CD4-positive, alpha-beta T cell treated with Interleukin-17A for 1 hour (primary cell): ENCODE measurements around the gene BRD3.

Experiments used
- DNase-seq: peaks from one replicate; pipeline ENCODE4 v3.0.0-alpha.2; 2020

The BRD3 gene

GRCh38 chr9:134010310-134011173 lies 57.3 kb downstream of the BRD3 start:
- no peak for DNase-seq

- no peak for DNase-seq
Observed at GRCh38 chr9:134007571-134007970, 60.3 kb downstream of the BRD3 start.

GRCh38 chr9:134007150-134007549 lies 60.7 kb downstream of the BRD3 start:
- DNase-seq, result no peak

- no peak for DNase-seq
Observed at GRCh38 chr9:134005381-134005780, 62.4 kb downstream of the BRD3 start.

GRCh38 chr9:134004881-134005280 lies 62.9 kb downstream of the BRD3 start:
- no peak for DNase-seq

GRCh38 chr9:134004131-134004873 lies 63.5 kb downstream of the BRD3 start:
- no peak for DNase-seq

DNA sequence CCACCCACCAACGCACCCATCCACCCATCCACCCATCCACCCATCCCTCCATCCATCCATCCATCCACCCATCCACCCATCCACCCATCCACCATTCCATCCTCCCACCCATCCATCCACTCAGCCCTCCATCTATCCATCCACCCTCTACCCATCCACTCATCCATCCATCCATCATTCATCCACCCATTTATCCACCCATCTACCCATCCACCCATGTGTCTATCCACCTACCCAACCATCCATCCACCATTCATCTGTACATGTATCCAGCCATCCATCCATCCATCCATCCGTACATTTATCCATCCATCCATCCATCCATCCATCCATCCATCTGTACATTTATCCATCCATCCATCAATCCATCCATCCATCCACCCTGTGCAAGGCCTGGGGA lies 64.6 kb downstream of the BRD3 start:
- no peak for DNase-seq

DNA sequence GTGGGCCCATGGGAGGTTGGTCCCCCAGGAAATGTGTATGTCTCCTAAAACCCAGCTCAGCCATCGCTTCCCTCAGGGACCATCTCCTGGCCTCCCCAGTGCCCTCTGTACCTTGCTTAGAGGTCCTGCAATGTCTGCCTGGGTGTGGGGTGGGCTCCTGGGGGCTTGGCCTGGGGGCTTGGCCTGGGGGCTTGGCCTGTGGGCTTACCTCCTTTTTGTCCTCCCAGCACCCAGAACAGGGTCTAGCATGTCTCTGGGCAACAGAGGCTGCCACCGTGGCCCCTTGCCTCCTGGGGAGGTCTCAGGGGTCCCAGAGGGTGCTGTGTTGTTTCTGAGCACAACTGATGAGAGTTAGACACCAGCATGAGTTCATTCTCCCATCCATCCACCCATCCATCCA lies 65.0 kb downstream of the BRD3 start:
- DNase-seq, result no peak

- no peak for DNase-seq
Observed at GRCh38 chr9:133999851-134000265, 68.0 kb downstream of the BRD3 start.

DNA sequence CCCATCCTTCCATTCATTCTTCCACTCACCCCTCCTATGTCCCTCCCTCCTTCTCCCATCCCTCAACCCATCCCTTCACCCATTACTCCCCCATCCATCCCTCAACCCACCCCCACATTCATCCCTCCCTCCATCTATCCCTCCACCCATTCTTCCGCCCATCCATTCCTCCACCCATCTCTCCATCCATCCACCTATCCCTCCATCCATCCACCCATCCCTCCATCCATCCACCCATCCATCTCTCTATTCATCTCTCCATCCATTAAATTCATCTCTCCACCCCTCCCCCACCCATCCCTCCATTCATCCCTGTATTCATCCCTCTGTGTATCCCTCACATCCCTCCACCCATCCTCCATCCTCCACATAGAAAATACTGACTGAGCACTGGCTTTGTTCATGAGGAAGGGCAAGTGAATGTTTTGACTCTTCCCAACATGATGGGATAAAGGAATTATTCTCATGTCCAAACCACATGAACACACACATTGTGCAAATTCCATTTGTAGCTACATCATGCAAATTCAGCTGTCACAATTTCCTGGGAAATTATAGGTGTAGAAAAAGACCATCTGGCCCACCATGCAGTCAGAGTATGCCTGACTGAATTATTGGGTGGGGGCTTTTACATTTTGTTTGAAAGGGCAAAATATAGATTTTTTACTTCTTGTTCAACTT lies 68.8 kb downstream of the BRD3 start:
- no peak for DNase-seq

DNA sequence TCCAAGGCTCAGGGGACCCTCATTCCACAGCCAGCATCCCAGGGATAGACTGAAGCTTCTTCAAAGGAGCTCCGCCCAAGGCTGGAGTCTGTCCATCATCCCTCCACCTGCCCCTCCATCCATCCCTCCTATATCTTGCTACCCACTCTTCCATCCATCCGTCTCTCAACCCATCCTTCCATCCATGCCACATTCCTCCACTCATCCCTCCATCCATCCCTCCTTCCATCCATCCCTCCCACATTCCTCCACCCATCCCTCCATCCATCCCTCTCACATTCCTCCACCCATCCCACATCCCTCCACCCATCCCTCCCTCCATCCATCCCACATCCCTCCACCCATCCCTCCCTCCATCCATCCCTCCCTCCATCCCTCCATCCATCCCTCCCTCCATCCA lies 70.2 kb downstream of the BRD3 start:
- no peak for DNase-seq

- DNase-seq, result no peak
Observed at GRCh38 chr9:133996531-133997520, 71.0 kb downstream of the BRD3 start.

DNA sequence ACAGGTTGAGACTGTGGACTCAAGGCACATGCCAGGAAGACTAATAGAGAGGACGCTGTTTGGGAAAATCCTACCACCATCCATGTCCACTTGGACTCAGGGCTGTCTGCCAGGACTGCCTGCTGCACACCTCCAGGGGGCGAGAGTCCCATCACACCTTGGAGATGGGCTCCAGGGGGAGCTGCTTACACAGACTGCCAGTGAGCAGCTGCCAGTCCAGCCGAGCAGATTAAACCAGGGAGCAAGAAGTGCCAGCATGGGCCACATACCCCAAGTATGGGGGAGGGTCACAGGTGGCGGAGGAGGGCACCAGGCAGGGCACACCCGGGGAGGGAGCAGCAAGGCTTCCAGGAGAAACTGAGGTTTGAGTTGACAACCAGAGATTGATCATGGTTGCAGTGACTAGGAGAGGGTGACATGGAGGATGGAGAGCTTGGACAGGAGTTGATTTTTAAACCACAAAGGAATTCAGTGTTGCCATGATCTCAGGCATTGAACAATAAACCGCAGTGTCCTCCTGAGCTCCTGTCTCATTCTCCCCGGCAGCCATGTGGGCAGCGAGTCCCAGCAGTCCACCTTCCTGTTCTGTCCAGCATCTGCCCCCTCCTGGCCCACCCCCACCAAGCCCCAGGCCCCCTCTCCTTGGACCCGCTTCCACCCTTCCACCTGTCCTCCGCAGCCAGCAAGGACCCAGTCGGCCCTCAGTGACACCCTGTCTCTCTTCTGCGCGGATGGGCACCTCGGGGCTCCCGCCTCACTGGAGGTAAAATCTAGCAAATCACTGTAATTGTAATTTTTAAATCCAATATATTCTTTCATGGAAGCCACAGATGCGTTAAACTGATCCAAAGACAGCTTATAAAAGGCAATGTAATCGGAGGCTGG lies 72.6 kb downstream of the BRD3 start:
- no peak for DNase-seq

- peak; percentile 68 for DNase-seq
Observed at GRCh38 chr9:133994353-133995011, 73.3 kb downstream of the BRD3 start.

GRCh38 chr9:133993635-133994253 lies 74.1 kb downstream of the BRD3 start:
- DNase-seq, result no peak

DNA sequence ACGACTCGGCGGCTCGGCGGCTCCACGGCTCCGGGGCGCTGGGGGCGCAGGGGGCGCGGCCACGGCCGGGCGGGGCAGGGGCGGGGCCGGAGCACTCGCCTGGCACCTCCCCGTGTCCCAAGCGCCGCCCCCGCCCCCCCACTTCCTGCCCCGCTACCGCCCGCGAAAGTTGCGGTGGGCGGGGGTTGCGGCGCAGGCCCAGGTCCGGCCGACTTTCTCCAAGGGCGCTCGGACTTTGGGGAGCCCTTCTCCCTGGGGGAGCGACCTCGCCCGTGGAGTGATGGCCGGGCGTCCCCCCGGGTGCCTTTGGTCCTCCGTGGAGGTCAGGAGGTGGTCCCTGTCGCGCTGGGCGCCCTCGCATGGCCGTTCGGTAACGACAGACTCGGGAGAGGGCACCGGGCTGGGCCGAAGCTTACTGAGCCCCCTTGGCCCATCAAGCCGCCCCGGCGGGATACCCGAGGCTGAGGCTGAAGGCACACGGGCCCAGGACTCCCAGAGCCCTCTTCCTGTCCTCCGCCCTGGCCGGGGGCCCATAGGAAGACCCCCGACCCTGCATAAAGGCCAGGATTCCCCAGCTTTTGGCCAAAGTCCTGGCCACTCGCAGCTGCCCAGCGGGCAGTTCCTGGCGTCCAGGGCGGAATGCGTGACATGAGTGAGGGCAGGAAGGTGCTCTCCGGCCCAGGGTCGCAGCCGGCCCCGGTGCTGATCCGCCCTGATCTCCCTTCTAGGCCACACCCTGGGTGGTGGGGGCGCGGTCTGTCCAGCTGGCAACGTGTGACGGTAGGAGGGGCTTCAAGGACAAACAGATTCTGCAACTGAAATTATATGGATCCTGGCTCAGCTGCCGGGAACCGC lies 74.8 kb downstream of the BRD3 start:
- peak; percentile 72 for DNase-seq

DNA sequence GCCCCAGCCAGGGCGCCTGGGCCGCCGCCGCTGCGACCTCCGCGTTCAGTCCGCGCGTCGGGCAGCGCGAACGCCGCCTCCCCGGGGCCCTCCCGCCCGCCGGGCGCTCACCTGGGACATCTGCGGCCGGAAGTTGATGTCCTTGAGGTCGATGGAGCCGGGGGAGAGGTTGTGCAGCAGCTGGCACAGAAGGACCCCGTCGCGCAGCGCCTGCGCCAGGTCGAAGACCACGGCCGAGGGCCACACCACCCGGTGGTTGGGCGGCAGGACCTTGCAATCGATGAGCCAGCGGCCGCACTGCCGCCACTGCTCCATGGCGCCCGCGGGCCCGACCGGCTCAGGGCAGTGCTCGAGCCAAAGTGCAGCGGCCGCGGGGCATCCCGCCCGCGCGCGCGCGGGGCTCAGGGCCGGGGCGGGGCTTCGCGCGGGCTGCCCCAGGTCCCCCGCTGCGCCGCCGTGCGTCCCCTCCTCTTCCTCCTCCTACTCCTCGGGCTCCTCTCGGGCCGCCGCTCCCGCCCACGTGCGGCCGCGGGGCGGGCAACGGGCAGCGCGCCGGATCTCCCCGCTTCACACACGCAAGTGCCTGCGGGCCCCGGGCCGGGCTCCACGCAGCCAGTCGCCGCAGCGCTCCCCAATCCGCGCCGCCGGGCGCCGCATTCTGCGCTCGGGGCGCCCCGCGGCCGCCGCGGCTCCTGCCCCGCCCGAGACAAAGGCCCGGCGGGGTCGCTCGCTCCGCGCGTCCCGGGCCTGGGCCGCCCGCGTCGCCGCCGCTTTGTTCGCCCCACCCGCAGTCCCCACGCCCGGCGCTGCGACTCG lies 75.7 kb downstream of the BRD3 start, which contains the start of gene VAV2:
Gene VAV2, minus strand, starts transcription at position 361 of the 816 bp plus-strand sequence. Its CDS starts 46 bp downstream, at position 315.
- DNase-seq, result peak; percentile 43
